A549 (cell line): ENCODE results near the gene IMP3.

Experiments used
- CTCF ChIP-seq: fragments of >200 bp; sonication (Bioruptor Twin); formaldehyde crosslinking; IDR thresholded peaks from 3 replicates; pipeline ENCODE4 v1.5.1; 2016
- EP300 ChIP-seq, 2 experiments: fragments of >200 bp; sonication (Bioruptor Twin); formaldehyde crosslinking; IDR thresholded peaks; 2 replicates in 1 of 2; 3 replicates in 1 of 2; pipeline ENCODE4 v1.6.1; 2016 to 2017
- MYC ChIP-seq: IDR thresholded peaks from 2 replicates; pipeline ENCODE4 v1.6.1; 2012; ENCODE audit warnings: mild to moderate bottlenecking, inconsistent platforms, low read length, improper control_type of control experiment, borderline replicate concordance
- NFE2L2 ChIP-seq: fragments of 150-350 bp; conservative IDR thresholded peaks from 2 replicates; pipeline ENCODE4 v1.6.1; 2014; ENCODE audit warnings: low read length
- NR3C1 ChIP-seq: fragments of >200 bp; sonication (Bioruptor Twin); formaldehyde crosslinking; IDR thresholded peaks from 3 replicates; pipeline ENCODE4 v1.6.1; 2017
- POLR2A ChIP-seq: IDR thresholded peaks from 2 replicates; pipeline ENCODE4 v1.6.1; 2012; ENCODE audit warnings: mild to moderate bottlenecking, low read length
- RAD21 ChIP-seq, 2 experiments: fragments of >200 bp in 1 of 2; sonication (Bioruptor Twin) in 1 of 2; formaldehyde crosslinking in 1 of 2; IDR thresholded peaks in 1 of 2; conservative IDR thresholded peaks in 1 of 2; 2 replicates in 1 of 2; 3 replicates in 1 of 2; pipeline ENCODE4 v1.6.1; 2012 to 2018; ENCODE audit warnings: inconsistent platforms in 1 of 2
- REST ChIP-seq: fragments of 200-600 bp; sonication (generic); IDR thresholded peaks from 2 replicates; pipeline ENCODE4 v1.6.1; 2016; ENCODE audit warnings: antibody characterized with exemption, mild to moderate bottlenecking, moderate library complexity
- TFCP2L1 ChIP-seq: fragments of 250-450 bp; sonication (Bioruptor Pico); IDR thresholded peaks from 2 replicates; pipeline ENCODE4 v1.5.0; 2021; ENCODE audit warnings: mild to moderate bottlenecking

DNA sequence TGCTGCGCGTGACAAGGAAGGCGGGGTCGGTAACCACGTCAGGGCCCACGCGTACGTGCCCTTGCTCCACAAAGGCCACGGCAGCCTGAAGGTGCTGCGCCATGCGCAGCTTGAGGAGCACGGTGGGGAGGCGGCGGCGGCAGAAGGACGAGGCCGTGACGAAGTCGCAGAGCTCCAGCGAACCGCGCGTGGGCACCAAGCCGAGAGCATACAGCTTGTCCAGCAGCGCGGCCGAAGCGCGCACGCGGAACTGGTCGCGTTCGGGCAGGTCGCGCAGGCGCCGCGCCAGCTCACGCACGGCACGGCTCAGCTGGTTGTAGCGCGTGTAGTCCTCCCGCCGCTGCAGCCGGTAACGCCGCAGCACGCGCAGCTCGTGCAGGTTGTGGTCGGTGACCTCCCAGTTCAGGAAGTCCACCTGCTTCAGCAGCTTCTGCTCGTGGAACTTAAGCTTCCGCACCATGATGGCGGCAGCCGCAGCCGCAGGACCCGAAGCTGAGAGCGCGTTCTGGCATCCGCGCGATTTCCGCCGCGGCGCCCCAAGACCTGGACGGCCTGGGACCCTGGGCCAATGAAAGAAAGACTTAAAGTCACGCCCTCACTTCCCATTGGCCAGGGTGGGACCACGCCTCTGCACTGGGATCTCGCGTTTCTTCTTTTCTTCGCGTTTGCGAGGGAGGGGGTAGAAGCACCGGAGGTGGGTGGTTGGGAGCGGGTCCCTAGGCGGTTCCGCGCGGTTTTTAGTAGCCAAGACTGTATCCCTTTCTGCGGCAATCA is at the start of gene IMP3:
- TF ChIP-seq CTCF, result no peak
- TF ChIP-seq MYC, result 0 out of 2 replicates have a peak, but pooled peaks have one; percentile 15
- peak; percentile 96 for TF ChIP-seq POLR2A
- no peak for TF ChIP-seq NR3C1
- TF ChIP-seq RAD21 (conservative IDR thresholded peaks at IDR 0.05 in 1 of 2, IDR thresholded peaks at IDR 0.05 in 1 of 2), result no peak
- TF ChIP-seq TFCP2L1 (CRISPR knock-in tag), result peak; percentile 70; the same call in 1 of the 2 replicates
- TF ChIP-seq REST, result peak; percentile 94
- TF ChIP-seq NFE2L2, result no peak
- TF ChIP-seq EP300 (IDR thresholded peaks at IDR 0.05), result no peak
